Fibroblast of lung (primary cell): Measurements from ENCODE around the gene ARHGAP12.

Experiments used
- EZH2 ChIP-seq: IDR thresholded peaks from 2 replicates; pipeline ENCODE4 v1.5.1; 2012; ENCODE audit warnings: low read length, control low read depth, mild to moderate bottlenecking; ENCODE audit errors: missing control alignments
- TF ChIP-seq, protein P1 (sequence below), 2 donors: IDR thresholded peaks in 1 of 2; conservative IDR thresholded peaks in 1 of 2; 1 replicate in 1 of 2; 2 replicates in 1 of 2; pipeline ENCODE4 v1.5.1; 2011 to 2012; ENCODE audit warnings: low read length in 2 of 2, control low read depth in 1 of 2, inconsistent platforms in 1 of 2, low read depth in 1 of 2, mild to moderate bottlenecking in 1 of 2

DNA sequence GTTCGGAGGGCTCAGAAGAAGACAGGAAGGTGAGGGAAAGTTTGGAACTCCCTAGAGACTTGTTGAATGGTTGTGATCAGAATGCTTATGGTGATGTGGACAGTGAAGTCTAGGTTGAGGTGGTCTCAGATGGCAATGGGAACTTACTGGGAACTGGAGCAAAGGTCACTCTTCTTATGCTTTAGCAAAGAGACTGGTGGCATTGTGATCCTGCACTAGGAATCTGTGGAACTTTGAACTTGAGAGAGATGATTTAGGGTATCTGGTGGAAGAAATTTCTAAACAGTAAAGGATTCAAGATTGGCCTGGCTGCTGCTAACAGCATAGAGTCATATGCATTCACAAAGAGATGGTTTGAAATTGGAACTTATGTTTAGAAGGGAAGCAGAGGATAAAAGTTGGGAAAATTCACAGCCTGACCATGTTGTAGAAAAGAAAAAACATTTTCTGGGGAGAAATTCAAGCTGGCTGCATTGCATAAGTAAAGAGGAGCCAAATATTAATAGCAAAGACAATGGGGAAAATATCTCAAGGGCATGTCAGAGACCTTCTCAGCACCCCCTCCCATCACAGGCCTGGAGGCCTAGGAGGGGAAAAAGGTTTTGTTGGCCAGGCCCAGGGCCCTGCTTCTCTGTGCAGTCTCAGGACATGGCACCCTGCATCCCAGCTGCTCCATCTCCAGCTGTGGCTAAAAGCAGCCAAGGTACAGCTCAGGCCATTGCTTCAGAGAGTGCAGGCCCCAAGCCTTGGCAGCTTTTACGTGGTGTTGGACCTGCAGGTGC is 26.0 kb upstream of the ARHGAP12 start:
- TF ChIP-seq, protein P1, sequence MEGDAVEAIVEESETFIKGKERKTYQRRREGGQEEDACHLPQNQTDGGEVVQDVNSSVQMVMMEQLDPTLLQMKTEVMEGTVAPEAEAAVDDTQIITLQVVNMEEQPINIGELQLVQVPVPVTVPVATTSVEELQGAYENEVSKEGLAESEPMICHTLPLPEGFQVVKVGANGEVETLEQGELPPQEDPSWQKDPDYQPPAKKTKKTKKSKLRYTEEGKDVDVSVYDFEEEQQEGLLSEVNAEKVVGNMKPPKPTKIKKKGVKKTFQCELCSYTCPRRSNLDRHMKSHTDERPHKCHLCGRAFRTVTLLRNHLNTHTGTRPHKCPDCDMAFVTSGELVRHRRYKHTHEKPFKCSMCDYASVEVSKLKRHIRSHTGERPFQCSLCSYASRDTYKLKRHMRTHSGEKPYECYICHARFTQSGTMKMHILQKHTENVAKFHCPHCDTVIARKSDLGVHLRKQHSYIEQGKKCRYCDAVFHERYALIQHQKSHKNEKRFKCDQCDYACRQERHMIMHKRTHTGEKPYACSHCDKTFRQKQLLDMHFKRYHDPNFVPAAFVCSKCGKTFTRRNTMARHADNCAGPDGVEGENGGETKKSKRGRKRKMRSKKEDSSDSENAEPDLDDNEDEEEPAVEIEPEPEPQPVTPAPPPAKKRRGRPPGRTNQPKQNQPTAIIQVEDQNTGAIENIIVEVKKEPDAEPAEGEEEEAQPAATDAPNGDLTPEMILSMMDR (conservative IDR thresholded peaks at IDR 0.05 in 1 of 2, IDR thresholded peaks at IDR 0.05 in 1 of 2; ENCODE audit: low read depth in 1 of 2, low read length in 2 of 2) = no peak
- TF ChIP-seq EZH2 = no peak
